Fibroblast of lung (primary cell): ENCODE results near the gene FNIP1.

Source experiments
- CTCF ChIP-seq, 2 donors: IDR thresholded peaks in 1 of 2; conservative IDR thresholded peaks in 1 of 2; 1 replicate in 1 of 2; 2 replicates in 1 of 2; pipeline ENCODE4 v1.5.1; 2011 to 2012; ENCODE audit warnings: low read length in 2 of 2, control low read depth in 1 of 2, inconsistent platforms in 1 of 2, low read depth in 1 of 2, mild to moderate bottlenecking in 1 of 2
- EZH2 ChIP-seq: IDR thresholded peaks from 2 replicates; pipeline ENCODE4 v1.5.1; 2012; ENCODE audit warnings: low read length, control low read depth, mild to moderate bottlenecking; ENCODE audit errors: missing control alignments

GRCh38 chr5:131694926-131695325, 101.9 kb downstream of the FNIP1 start:
- TF ChIP-seq CTCF (conservative IDR thresholded peaks at IDR 0.05 in 1 of 2, IDR thresholded peaks at IDR 0.05 in 1 of 2; ENCODE audit: low read depth in 1 of 2, low read length in 2 of 2) (no peak), EZH2 (no peak)
